Uterus (tissue), 2 donors: Measurements from ENCODE around the gene SLFNL1.

ENCODE experiments used
- POLR2A ChIP-seq, 2 donors: fragments of 450-650 bp; IDR thresholded peaks; one replicate each; pipeline ENCODE4 v1.6.1; 2016; ENCODE audit warnings: antibody characterized with exemption in 2 of 2, mild to moderate bottlenecking in 1 of 2, moderate library complexity in 1 of 2
- TF ChIP-seq, protein P1 (sequence below), 4 experiments: fragments of 200-600 bp in 2 of 4; fragments of 450-650 bp in 2 of 4; sonication (generic) in 2 of 4; IDR thresholded peaks; one replicate each; pipeline ENCODE4 v1.5.1; 2016 to 2019; ENCODE audit warnings: antibody characterized with exemption in 4 of 4, mild to moderate bottlenecking in 2 of 4, moderate library complexity in 1 of 4

- no peak for TF ChIP-seq POLR2A (IDR thresholded peaks at IDR 0.05)
- TF ChIP-seq, protein P1, sequence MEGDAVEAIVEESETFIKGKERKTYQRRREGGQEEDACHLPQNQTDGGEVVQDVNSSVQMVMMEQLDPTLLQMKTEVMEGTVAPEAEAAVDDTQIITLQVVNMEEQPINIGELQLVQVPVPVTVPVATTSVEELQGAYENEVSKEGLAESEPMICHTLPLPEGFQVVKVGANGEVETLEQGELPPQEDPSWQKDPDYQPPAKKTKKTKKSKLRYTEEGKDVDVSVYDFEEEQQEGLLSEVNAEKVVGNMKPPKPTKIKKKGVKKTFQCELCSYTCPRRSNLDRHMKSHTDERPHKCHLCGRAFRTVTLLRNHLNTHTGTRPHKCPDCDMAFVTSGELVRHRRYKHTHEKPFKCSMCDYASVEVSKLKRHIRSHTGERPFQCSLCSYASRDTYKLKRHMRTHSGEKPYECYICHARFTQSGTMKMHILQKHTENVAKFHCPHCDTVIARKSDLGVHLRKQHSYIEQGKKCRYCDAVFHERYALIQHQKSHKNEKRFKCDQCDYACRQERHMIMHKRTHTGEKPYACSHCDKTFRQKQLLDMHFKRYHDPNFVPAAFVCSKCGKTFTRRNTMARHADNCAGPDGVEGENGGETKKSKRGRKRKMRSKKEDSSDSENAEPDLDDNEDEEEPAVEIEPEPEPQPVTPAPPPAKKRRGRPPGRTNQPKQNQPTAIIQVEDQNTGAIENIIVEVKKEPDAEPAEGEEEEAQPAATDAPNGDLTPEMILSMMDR (IDR thresholded peaks at IDR 0.05) = no peak
Measured at GRCh38 chr1:41022424-41022823, 899 bp upstream of the SLFNL1 start.
